Liver (tissue), 2 donors: ENCODE results near the gene EEFSEC.

Experiments used
- CTCF ChIP-seq: fragments of 150-350 bp; IDR thresholded peaks from 2 replicates; pipeline ENCODE4 v1.5.1; 2017; ENCODE audit warnings: improper control_type of control experiment, low read depth, low read length; ENCODE audit not compliant: missing input control
- FOXA1 ChIP-seq: IDR thresholded peaks from 2 replicates; pipeline ENCODE4 v1.6.1; 2016; ENCODE audit warnings: antibody characterized with exemption
- REST ChIP-seq: IDR thresholded peaks from 2 replicates; pipeline ENCODE4 v1.6.1; 2016; ENCODE audit warnings: antibody characterized with exemption, mild to moderate bottlenecking
- YY1 ChIP-seq: IDR thresholded peaks from 2 replicates; pipeline ENCODE4 v1.6.1; 2016; ENCODE audit warnings: antibody characterized with exemption, mild to moderate bottlenecking
- donor health status: healthy.

GRCh38 chr3:128402998-128403397 is 249.7 kb downstream of the EEFSEC start:
- TF ChIP-seq YY1 (no peak), CTCF (no peak), REST (no peak), FOXA1 (no peak)
